ENCODE measurements around the gene RHCG.

DNA sequence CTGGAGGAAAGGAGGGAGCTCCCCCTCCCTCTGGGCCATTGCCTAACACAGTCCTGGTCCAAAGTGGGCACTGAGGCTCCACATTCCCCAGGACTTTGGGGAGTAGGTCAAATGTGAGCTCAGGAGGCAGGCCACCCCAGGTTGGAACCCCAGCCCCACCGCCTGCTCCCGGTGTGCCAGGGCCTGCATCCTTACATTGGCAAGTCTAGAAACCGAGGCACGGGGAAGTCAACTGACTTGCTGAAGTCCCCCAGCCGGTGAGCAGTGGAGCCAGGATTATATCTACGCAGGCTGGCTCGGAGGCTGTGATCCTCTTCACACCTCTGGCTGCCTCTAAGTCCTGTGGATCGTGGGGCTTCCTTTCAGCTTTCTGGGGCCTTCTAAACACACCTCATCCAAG lies 48.7 kb downstream of the RHCG start:
- TF ChIP-seq, protein P1, sequence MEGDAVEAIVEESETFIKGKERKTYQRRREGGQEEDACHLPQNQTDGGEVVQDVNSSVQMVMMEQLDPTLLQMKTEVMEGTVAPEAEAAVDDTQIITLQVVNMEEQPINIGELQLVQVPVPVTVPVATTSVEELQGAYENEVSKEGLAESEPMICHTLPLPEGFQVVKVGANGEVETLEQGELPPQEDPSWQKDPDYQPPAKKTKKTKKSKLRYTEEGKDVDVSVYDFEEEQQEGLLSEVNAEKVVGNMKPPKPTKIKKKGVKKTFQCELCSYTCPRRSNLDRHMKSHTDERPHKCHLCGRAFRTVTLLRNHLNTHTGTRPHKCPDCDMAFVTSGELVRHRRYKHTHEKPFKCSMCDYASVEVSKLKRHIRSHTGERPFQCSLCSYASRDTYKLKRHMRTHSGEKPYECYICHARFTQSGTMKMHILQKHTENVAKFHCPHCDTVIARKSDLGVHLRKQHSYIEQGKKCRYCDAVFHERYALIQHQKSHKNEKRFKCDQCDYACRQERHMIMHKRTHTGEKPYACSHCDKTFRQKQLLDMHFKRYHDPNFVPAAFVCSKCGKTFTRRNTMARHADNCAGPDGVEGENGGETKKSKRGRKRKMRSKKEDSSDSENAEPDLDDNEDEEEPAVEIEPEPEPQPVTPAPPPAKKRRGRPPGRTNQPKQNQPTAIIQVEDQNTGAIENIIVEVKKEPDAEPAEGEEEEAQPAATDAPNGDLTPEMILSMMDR (IDR thresholded peaks at IDR 0.05) = no peak
- TF ChIP-seq POLR2AphosphoS5 (IDR thresholded peaks at IDR 0.05) (no peak), POLR2A (IDR thresholded peaks at IDR 0.05) (no peak)
